ENCODE data around the gene AKAP5. TPM values are rescaled to one million over a fixed set of nuclear protein-coding genes. Genes with fewer than 3 reads are reported as not detected.
A peak's percentile ranks its signal among the peaks of the same experiment; 100 is the strongest.

Gene AKAP5
- total RNA-seq, 1 donor from 2014 or later = 1.1 TPM

DNA sequence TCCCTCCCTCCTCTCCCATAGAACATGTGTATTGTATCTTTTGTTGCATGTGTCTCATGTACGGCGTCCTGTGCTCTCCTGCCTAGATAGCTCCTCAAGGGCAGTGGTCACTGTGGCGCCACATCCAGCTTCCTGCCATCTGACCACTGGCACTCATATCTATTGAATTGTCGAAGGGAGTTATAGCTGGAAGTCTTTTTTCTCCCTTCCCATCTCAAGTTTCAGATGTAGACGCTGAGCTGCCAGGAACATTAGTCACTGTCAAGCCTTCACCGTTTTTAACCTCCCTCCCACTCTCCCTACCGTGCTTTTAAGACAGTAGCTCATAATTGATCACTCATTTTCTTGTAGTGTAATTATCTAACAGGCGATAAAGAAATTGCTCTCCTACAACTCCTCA is 44.1 kb upstream of the AKAP5 start:
- Mint-ChIP-seq H3K27me3 (no peaks in the 10 kb centered on the region), H3K27ac (peak overlapping the region; percentile 46), H3K36me3 (ENCODE audit: insufficient read depth) (peaks cover 30% of the 10 kb centered on the region), H3K4me3 (ENCODE audit: low read depth) (no peak overlapping the region), H3K9me3 (ENCODE audit: low read depth) (no peaks in the 10 kb centered on the region), H3K4me1 (ENCODE audit: low read depth) (no peaks in the 10 kb centered on the region)
- TF ChIP-seq, protein P1, sequence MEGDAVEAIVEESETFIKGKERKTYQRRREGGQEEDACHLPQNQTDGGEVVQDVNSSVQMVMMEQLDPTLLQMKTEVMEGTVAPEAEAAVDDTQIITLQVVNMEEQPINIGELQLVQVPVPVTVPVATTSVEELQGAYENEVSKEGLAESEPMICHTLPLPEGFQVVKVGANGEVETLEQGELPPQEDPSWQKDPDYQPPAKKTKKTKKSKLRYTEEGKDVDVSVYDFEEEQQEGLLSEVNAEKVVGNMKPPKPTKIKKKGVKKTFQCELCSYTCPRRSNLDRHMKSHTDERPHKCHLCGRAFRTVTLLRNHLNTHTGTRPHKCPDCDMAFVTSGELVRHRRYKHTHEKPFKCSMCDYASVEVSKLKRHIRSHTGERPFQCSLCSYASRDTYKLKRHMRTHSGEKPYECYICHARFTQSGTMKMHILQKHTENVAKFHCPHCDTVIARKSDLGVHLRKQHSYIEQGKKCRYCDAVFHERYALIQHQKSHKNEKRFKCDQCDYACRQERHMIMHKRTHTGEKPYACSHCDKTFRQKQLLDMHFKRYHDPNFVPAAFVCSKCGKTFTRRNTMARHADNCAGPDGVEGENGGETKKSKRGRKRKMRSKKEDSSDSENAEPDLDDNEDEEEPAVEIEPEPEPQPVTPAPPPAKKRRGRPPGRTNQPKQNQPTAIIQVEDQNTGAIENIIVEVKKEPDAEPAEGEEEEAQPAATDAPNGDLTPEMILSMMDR (IDR thresholded peaks at IDR 0.05; ENCODE audit: unreplicated experiment) = no peak
- no peak for DNase-seq (ENCODE audit: low spot score, unreplicated experiment)

DNA sequence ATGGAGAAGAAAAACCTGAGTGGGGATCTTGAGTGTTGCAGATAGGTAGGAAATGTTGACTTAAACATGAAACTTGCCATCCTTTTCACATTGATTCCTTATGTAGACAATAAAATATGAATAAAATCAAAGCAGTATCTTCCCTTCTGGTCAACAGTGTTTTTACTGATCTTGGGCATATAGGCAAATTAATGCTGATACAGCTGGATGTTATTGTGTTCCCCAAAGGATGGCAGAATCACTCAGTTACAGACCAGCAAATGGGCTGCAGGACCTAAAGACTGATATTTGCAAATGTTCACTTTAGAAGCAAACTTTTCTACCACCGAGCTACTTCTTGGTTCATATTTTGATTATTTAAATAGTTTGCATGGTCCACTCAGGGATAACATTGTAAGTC is 43.3 kb upstream of the AKAP5 start:
- TF ChIP-seq, protein P1 (IDR thresholded peaks at IDR 0.05; ENCODE audit: unreplicated experiment) = no peak
- no peak for DNase-seq (ENCODE audit: low spot score, unreplicated experiment)
- H3K4me3 Mint-ChIP-seq (ENCODE audit: low read depth) = no peak overlapping the region
- H3K4me1 Mint-ChIP-seq (ENCODE audit: low read depth) = no peaks in the 10 kb centered on the region
- H3K27me3 Mint-ChIP-seq = no peaks in the 10 kb centered on the region
- peaks cover 31% of the 10 kb centered on the region for H3K36me3 Mint-ChIP-seq (ENCODE audit: insufficient read depth)
- no peaks in the 10 kb centered on the region for H3K9me3 Mint-ChIP-seq (ENCODE audit: low read depth)
- H3K27ac Mint-ChIP-seq = no peak overlapping the region

DNA sequence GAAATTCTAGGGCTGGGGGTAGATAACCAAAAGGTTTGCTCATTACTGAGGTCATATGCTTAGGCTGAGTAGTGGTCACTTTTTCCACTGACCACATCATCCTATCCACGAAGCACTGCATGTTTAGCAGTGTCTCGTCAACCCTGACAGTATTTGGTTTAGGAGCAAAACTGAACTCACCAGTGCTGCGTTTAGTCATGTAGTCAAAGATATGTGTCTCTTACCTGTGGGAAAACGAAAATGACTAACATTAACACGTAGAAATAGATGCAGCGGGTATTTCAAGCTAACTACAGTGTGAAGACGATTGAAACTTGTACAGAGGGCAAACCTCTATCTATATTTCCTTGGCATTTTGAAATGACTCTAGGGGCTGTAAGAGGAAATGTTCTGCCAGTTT is 42.5 kb upstream of the AKAP5 start:
- Mint-ChIP-seq H3K9me3 (ENCODE audit: low read depth) (no peaks in the 10 kb centered on the region), H3K4me3 (ENCODE audit: low read depth) (no peak overlapping the region), H3K27me3 (no peaks in the 10 kb centered on the region), H3K4me1 (ENCODE audit: low read depth) (no peaks in the 10 kb centered on the region), H3K36me3 (ENCODE audit: insufficient read depth) (peaks cover 28% of the 10 kb centered on the region), H3K27ac (no peak overlapping the region)
- DNase-seq (ENCODE audit: low spot score, unreplicated experiment) = no peak
- TF ChIP-seq, protein P1 (IDR thresholded peaks at IDR 0.05; ENCODE audit: unreplicated experiment) = no peak

DNA sequence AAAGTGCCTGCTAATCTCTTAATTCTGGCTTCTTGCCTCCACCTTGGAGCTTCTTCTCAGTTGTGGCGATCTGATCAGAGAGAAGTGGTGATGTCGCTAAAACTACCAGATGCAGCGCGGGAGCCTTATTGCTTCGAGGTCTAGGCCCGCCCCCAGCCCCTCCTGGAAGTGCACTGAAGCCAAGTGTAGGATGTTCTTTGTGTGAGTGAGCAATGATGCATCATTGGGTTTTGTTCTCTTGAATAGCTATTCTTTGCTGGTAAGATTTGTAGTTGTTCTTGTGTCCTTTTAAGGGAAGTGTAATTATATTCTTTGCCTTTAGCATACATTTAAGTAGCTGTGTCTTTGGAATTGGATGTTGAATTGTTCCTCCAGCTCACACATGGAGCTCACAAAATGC is 41.3 kb upstream of the AKAP5 start:
- Mint-ChIP-seq H3K27ac (no peak overlapping the region), H3K27me3 (no peaks in the 10 kb centered on the region), H3K4me1 (ENCODE audit: low read depth) (no peaks in the 10 kb centered on the region), H3K36me3 (ENCODE audit: insufficient read depth) (peaks cover 28% of the 10 kb centered on the region), H3K9me3 (ENCODE audit: low read depth) (no peaks in the 10 kb centered on the region), H3K4me3 (ENCODE audit: low read depth) (no peak overlapping the region)
- no peak for DNase-seq (ENCODE audit: low spot score, unreplicated experiment)
- TF ChIP-seq, protein P1 (IDR thresholded peaks at IDR 0.05; ENCODE audit: unreplicated experiment) = no peak

DNA sequence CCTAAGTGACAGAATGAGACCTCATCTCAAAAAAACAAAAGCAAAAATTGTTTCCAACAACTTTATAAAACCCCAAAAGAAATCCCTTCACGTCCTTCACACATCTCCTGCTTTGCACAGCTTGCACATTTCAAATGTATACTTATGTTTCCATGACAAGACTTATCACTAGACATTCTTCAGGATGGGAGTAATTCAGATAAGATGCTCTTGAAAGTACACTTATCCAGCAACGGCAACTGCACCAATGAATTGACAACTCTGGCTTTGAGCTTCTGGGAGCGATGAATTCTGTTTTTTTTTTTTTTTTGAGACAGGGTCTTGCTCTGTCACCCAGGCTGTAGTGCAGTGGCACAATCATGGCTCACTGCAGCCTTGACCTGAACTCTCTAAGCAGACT is 30.8 kb upstream of the AKAP5 start:
- no peaks in the 10 kb centered on the region for H3K27me3 Mint-ChIP-seq
- DNase-seq (ENCODE audit: low spot score, unreplicated experiment) = no peak
- TF ChIP-seq, protein P1 (IDR thresholded peaks at IDR 0.05; ENCODE audit: unreplicated experiment) = no peak
- no peak overlapping the region for H3K27ac Mint-ChIP-seq
- no peaks in the 10 kb centered on the region for H3K9me3 Mint-ChIP-seq (ENCODE audit: low read depth)
- no peak overlapping the region for H3K4me3 Mint-ChIP-seq (ENCODE audit: low read depth)
- H3K4me1 Mint-ChIP-seq (ENCODE audit: low read depth) = peaks cover 15% of the 10 kb centered on the region
- H3K36me3 Mint-ChIP-seq (ENCODE audit: insufficient read depth) = peaks cover 19% of the 10 kb centered on the region

Data from progenitor cell of endocrine pancreas (in vitro differentiated cells).